ENCODE measurements around the gene ANKRD44.
"Not testable (repeated sequence)": the region's sequence is repeated elsewhere in the genome, so short reads cannot be mapped to it uniquely, and the experiment has no call there.

The ANKRD44 gene

DNA sequence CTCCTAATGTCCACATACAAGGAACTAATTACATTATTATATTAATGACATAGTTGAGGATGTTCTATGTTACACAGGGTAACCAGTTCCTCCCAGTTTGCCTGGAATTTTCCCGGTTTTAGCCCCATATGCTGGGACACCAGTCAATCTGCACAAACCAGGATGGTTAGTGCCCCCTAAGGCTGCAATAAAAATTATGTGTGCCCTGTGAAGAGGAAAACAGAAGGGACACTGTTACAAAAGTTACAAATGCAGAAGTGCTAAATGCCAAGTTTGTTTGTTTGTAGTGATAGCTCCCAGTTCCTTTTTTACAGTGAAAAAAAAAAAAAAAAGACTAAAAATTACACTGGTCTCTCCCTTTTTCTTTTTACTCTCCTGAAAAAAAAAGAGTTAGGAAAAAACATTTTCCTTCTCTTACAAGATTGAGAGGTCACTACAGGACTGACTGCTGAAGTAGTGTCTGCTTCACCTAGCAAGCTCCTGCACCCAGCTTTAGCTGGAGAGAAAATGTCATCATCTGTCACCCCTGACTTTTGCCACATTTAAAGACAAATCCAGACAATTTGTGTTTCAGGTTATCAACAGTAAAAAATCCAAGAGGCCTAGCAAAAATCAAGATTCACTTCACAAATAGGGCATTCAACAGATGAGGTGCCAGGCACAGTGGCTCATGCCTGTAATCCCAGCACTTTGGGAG is 3.2 kb downstream of the ANKRD44 start:
- peaks cover 64% of the 10 kb centered on the region for H3K4me1 Mint-ChIP-seq
- peaks cover 71% of the 10 kb centered on the region for H3K36me3 Mint-ChIP-seq
- DNase-seq (ENCODE audit: low spot score in 2 of 2) (no peak), ATAC-seq (no peak)
- no peaks in the 10 kb centered on the region for H3K9me3 Mint-ChIP-seq
- peak overlapping the region; percentile 86 for H3K4me3 Mint-ChIP-seq
- peak overlapping the region; percentile 94 for H3K27ac Mint-ChIP-seq

DNA sequence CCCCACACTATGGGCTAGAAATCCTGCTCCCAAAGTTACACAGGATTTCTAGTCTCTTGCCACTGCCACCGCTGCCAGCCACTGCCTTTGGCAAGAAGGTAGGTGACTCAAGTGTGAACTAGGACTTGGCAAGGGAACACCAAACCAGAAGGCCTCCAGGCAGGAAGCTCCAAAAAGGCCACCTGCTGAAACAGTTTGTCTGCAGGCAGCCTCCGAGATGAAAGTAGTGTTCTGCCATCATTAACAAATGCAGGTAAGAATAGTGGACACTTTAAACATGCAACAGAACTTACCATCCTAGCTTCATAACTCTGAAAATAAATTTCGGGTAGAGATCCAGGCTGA is 3.9 kb downstream of the ANKRD44 start:
- peak overlapping the region; percentile 94 for H3K27ac Mint-ChIP-seq
- H3K4me3 Mint-ChIP-seq: peak overlapping the region; percentile 86
- peaks cover 78% of the 10 kb centered on the region for H3K36me3 Mint-ChIP-seq
- ATAC-seq (no peak), DNase-seq (ENCODE audit: low spot score in 2 of 2) (no peak)
- H3K9me3 Mint-ChIP-seq: no peaks in the 10 kb centered on the region
- peaks cover 64% of the 10 kb centered on the region for H3K4me1 Mint-ChIP-seq

DNA sequence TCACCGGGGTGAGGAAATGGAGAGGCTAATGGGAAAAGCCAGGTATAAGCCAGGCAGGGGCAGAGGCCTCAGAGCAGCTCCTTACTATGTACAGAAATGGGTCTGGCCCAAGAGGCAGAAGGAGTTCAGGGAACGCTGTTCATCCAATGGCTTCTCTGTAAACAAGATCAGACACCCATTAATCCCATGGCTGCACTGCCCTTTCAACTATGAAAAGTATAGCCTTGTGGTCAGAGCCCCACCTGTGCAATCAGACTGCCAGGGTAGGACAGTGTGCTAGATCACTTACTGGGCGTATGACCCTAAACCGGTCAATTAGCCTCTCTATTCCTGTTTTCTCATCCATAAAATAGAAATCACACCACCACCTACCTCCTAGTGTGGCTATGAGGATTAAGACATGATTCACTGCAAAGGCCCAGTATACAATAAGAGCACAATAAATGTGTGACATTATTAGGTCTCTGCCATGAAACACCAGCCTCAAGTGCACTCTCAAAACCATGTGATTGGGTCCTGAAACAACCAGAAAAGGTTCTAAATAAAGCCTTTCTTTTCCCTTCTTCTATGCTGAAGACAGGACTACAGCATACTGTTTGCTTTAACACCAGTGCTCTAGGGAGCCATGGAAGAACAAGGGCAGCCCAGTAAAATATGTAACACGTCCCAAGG is 4.4 kb downstream of the ANKRD44 start:
- no peak for DNase-seq (ENCODE audit: low spot score in 2 of 2)
- Mint-ChIP-seq H3K4me1 (peaks cover 64% of the 10 kb centered on the region), H3K36me3 (peaks cover 82% of the 10 kb centered on the region), H3K4me3 (peak overlapping the region; percentile 86), H3K27ac (peak overlapping the region; percentile 94), H3K9me3 (no peaks in the 10 kb centered on the region)
- ATAC-seq: no peak

DNA sequence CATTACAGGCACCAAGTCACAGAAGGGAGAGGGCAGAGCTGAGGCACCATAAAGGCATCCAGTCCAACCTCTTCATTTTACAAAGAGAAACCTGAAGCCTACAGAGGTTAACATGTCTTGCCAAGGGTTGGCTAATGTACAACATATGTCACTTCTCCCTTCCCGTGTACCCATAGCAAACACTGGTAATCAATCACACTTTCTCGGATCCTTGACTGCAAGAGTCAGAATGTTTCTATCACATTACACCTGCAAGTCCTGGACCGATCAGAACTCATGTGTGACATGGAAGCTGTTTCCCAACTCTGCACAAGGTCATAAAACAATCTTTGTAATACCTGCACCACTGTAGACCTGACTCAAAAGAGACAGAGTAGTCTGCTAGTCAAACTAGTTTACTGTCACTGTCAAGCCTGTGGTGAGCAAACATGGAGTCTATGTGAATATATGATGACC is 6.0 kb downstream of the ANKRD44 start:
- peaks cover 76% of the 10 kb centered on the region for H3K4me1 Mint-ChIP-seq
- peak overlapping the region; percentile 94 for H3K27ac Mint-ChIP-seq
- peaks cover 83% of the 10 kb centered on the region for H3K36me3 Mint-ChIP-seq
- DNase-seq (ENCODE audit: low spot score in 2 of 2) (no peak), ATAC-seq (peak; percentile 77)
- no peaks in the 10 kb centered on the region for H3K9me3 Mint-ChIP-seq
- peak overlapping the region; percentile 86 for H3K4me3 Mint-ChIP-seq

DNA sequence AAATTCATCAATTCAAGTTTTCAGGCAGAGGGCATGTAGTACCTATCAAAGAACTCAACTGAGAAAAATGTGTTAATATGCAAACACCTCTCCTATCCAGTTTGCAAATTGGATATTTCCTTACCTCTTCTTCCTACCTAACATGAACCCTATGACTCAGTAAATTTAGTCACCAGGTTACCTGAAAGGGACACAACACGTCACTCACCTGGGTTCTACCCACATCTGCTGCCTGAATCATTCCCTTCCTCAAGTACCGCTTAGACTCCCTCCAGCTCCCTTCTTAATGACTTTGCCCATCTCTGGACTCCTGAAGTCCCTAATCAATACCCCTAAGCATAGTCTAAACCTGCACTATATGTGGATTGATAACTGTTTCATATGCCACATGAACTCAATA is 10.4 kb downstream of the ANKRD44 start:
- peaks cover 2% of the 10 kb centered on the region for H3K9me3 Mint-ChIP-seq
- peaks cover 86% of the 10 kb centered on the region for H3K36me3 Mint-ChIP-seq
- H3K27ac Mint-ChIP-seq: peak overlapping the region; percentile 94
- peaks cover 82% of the 10 kb centered on the region for H3K4me1 Mint-ChIP-seq
- ATAC-seq (no peak), DNase-seq (ENCODE audit: low spot score in 2 of 2) (no peak)
- peak overlapping the region; percentile 3 for H3K4me3 Mint-ChIP-seq

DNA sequence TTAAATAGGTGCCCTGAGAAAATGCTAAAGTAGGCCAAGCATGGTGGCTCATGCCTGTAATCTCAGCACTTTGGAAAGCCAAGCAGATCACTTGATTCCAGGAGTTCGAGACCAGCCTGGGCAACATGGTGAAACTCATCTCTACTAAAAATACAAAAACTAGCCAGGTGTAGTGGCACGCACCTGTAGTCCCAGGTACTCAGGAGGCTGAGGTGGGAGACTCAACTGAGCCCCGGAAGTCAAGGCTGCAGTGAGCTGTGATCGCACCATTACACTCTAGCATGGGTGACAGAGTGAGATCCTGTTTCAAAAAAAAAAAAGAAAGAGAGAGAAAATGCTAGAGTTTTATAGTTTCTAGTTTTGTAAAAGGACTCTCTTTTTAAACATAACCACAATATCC is 12.0 kb downstream of the ANKRD44 start:
- peaks cover 2% of the 10 kb centered on the region for H3K9me3 Mint-ChIP-seq
- ATAC-seq (no peak), DNase-seq (ENCODE audit: low spot score in 2 of 2) (peak in 1 of 2 donors; percentile 66)
- H3K27ac Mint-ChIP-seq: peak overlapping the region; percentile 94
- H3K4me3 Mint-ChIP-seq: peak overlapping the region; percentile 82
- H3K36me3 Mint-ChIP-seq: peaks cover 91% of the 10 kb centered on the region
- H3K4me1 Mint-ChIP-seq: peaks cover 88% of the 10 kb centered on the region

DNA sequence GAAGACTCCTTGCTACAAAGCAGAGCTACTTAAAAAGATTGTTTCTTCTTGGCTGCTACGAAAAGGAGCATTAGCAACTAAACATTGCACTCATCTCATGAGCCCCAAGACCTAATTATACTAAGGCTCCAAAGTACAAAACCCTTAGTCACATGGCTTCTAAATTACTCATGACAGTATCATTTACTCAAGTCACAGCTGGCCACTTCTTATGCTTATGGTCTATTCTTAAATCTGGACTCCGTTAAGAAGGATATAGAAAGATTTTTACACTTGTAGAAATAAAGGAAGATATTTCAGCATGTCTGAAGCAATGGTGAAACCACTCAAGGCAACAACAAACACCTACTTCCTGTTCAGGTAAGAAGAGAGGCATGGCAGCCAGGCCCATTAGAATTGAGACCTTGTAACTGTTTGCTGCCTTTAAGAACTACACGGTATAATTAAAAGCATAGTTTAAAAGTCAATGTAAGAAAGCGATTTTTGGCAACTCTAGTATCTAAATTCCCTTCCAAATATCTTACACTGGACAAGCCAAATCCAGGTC is 12.7 kb downstream of the ANKRD44 start:
- H3K9me3 Mint-ChIP-seq: peaks cover 2% of the 10 kb centered on the region
- H3K4me1 Mint-ChIP-seq: peaks cover 91% of the 10 kb centered on the region
- DNase-seq (ENCODE audit: low spot score in 2 of 2): no peak
- peaks cover 92% of the 10 kb centered on the region for H3K36me3 Mint-ChIP-seq
- H3K4me3 Mint-ChIP-seq: peak overlapping the region; percentile 82
- peak; percentile 87 for ATAC-seq
- H3K27ac Mint-ChIP-seq: peak overlapping the region; percentile 94

DNA sequence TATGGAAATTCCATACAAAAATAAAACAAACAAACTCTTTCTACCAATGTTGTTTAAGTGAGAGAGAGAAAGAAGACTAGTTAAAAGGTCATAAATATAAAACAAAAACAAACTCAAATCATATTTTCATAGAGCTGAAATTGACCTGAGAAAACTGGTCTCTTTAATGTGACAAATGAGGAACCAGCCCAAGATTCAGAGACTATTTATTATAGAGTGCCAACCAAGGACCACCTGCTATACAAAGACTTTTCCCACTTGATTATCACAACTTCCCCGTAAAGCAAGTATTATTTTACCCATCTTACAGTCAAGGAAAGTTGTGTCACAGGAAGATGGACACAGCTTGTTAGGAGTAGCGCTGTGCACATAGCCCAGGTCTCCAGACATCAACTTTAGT is 13.3 kb downstream of the ANKRD44 start:
- H3K4me1 Mint-ChIP-seq: peaks cover 91% of the 10 kb centered on the region
- peaks cover 2% of the 10 kb centered on the region for H3K9me3 Mint-ChIP-seq
- peaks cover 92% of the 10 kb centered on the region for H3K36me3 Mint-ChIP-seq
- DNase-seq (ENCODE audit: low spot score in 2 of 2) (no peak), ATAC-seq (no peak)
- peak overlapping the region; percentile 82 for H3K4me3 Mint-ChIP-seq
- H3K27ac Mint-ChIP-seq: peak overlapping the region; percentile 94

DNA sequence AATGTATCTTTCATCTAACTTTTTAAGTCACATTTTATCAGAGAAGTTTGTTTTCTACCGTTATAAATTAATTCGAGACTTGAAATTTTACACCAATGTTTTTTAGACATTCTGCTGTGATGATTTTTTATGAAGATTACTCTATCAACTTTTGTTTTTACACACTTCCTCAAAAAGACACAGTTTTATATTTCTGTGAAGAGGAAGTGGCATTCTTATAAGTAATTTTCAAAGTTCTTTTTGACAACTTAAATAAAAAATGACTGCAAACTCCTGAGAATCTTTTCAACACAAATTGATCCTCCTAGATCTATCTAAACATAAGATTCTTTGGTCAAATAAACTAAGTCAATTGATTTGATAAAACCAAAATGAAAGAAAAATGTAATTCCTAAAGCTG is 13.7 kb downstream of the ANKRD44 start:
- peaks cover 92% of the 10 kb centered on the region for H3K36me3 Mint-ChIP-seq
- ATAC-seq: no peak

DNA sequence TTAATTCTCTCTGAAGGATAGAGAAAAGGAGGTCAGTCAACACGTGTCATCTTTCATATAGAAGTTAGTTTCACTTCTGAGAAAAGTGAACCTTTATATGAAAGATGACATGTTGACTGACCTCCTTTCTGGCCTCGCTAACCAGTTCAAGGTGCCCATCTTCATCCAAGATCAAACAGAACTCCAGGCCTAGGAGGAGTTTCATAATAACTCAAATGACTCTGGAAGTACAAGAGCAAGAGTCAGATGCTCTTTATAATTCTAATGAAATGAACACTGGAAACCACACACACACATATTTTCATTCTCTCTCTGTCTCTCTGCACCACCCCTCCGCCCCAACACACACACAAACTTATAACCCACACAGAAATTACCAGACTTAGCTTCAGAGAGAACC is 16.3 kb downstream of the ANKRD44 start:
- peaks cover 87% of the 10 kb centered on the region for H3K36me3 Mint-ChIP-seq
- ATAC-seq (peak; percentile 67), DNase-seq (ENCODE audit: low spot score in 2 of 2) (no peak)
- peak overlapping the region; percentile 82 for H3K4me3 Mint-ChIP-seq
- H3K27ac Mint-ChIP-seq: peak overlapping the region; percentile 94
- H3K9me3 Mint-ChIP-seq: peaks cover under 1% of the 10 kb centered on the region
- H3K4me1 Mint-ChIP-seq: peaks cover 89% of the 10 kb centered on the region

More for the DNA sequence above, 13.7 kb downstream of the ANKRD44 start:
- peak overlapping the region; percentile 94 for H3K27ac Mint-ChIP-seq
- peak overlapping the region; percentile 82 for H3K4me3 Mint-ChIP-seq
- no peak for DNase-seq (ENCODE audit: low spot score in 2 of 2)
- peaks cover 91% of the 10 kb centered on the region for H3K4me1 Mint-ChIP-seq
- peaks cover 2% of the 10 kb centered on the region for H3K9me3 Mint-ChIP-seq

DNA sequence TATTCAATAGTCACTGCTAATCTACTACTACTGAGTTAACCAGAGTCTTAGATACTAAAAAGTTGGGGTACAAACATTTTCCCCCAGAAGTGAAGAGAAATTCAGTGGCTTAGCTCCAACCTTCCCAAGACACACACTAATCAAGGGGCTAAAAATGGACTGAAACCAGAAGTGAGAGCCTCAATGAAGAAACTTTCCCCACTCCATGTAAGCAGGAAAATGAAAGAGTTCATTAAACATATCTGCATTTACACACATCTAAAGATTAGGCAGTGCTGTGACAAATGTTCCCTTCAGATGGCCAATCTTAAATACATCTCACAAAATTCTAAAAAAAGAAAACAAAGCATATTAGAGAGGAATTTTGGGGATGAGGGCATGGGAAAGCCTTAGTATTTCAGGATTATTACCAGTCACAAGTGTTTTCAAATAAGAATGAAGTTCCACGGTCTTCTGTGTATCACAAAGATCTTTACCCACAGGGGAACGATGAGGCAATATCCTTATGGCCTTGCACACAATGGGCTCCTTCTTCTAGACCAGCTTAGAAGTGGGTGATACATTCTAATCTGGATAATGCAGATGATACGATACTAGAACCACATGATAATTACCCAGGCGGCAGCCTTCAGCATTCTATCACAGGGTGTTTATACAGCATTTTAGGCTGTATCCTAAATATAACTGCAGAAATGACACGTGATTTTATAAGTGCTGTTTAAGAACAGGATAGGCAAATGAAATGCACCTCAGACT is 17.1 kb downstream of the ANKRD44 start:
- Mint-ChIP-seq H3K27ac (peak overlapping the region; percentile 94), H3K4me1 (peaks cover 87% of the 10 kb centered on the region), H3K36me3 (peaks cover 80% of the 10 kb centered on the region), H3K9me3 (no peaks in the 10 kb centered on the region), H3K4me3 (peak overlapping the region; percentile 82)
- DNase-seq (ENCODE audit: low spot score in 2 of 2) (no peak), ATAC-seq (peak; percentile 79)

DNA sequence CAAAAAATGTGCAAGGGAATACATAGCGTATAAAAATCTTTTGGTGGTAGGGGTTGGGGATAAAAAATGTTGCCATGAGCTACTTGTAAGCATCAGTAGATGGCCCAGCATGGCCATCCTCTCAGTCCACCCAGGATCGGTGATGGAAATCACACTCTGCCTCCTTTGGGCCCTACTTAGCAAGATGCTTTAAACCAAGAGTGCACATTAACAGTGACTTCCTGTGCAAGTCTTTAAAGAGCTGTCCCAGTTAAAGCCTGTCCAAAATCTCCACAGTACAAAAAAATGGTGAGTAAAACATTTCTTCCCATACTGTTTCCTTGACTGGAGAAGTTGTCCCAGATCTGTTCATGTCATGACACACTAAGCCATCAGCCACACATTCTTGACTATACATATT is 18.0 kb downstream of the ANKRD44 start:
- peak overlapping the region; percentile 82 for H3K4me3 Mint-ChIP-seq
- peak overlapping the region; percentile 94 for H3K27ac Mint-ChIP-seq
- H3K9me3 Mint-ChIP-seq: no peaks in the 10 kb centered on the region
- peak; percentile 40 for ATAC-seq
- peaks cover 72% of the 10 kb centered on the region for H3K36me3 Mint-ChIP-seq
- DNase-seq (ENCODE audit: low spot score in 2 of 2): no peak
- H3K4me1 Mint-ChIP-seq: peaks cover 87% of the 10 kb centered on the region

DNA sequence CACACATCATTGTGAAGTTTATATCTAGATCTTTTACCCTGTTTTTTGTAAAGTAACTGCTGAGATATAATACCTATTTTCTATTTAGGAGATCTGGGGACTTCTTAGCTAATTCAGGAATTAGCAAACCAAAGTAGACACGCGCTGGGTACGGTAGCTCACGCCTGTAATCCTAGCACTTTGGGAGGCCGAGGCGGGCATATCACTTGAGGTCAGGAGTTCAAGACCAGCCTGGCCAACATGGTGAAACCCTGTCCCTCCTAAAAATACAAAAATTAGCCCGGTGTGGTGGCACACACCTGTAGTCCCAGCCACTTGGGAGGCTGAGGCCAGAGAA is 23.0 kb downstream of the ANKRD44 start:
- peaks cover 85% of the 10 kb centered on the region for H3K4me1 Mint-ChIP-seq
- peaks cover 67% of the 10 kb centered on the region for H3K36me3 Mint-ChIP-seq
- not testable (repeated sequence) for H3K9me3 Mint-ChIP-seq; DNase-seq (ENCODE audit: low spot score in 2 of 2)
- H3K27ac Mint-ChIP-seq: peak overlapping the region; percentile 94
- H3K4me3 Mint-ChIP-seq: peak overlapping the region; percentile 66
- peak; percentile 43 for ATAC-seq

DNA sequence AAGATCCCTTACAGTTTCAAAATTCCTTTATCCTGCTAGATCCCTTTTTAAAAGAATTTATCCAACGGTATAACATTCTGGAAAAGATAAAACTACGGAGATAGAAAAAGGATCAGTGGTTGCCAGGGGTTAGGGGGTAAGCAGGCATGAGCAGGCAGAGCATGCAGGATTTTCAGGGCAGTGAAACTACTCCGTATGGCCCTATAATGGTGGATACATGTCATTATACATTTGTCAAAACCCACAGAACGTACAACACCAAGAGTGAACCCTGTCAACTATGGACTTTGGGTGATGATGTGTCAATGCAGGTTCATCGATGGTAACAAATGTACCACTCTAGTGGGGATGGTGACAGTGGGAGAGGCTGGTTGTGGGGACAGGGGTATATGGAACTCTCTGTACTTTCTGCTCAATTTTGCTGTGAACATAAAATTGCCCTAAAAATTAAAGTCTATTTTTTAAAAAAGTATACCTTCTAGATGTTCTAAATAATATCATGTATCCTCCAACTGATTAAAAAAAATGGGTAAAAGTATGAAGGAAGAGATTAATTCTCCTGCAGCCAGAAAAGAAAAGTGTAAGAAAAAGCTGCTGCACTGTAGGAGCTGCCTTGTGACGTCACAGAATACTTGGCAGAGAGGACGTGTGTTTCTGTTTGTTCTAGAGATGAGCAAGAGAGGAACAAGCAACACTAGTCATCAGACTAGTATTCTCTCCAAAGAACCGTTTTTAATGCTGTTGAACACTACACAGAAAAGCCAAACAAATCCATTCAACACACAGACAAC is 23.6 kb downstream of the ANKRD44 start:
- H3K4me3 Mint-ChIP-seq: peak overlapping the region; percentile 66
- peak; percentile 99 for ATAC-seq
- no peaks in the 10 kb centered on the region for H3K9me3 Mint-ChIP-seq
- peaks cover 85% of the 10 kb centered on the region for H3K4me1 Mint-ChIP-seq
- peak overlapping the region; percentile 94 for H3K27ac Mint-ChIP-seq
- peaks cover 61% of the 10 kb centered on the region for H3K36me3 Mint-ChIP-seq
- no peak for DNase-seq (ENCODE audit: low spot score in 2 of 2)

DNA sequence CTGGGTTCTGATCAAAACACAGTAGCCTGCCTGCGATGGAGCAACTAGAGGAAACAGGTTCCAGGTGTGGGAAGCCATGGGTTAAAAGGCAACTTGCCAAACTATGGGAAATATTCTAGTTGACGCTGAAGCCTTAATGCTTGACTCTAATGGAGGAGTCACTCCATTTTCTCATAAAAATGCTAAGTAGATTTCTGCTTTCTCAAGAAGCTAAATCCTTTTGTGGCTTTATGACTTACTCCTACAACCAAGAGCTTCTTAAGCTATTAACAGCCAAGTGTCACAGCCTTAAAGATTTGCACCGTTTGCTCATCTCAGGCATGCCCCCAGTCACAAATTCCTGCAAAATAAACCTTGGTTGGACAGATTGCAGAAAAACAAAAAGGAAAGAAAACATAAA is 25.2 kb downstream of the ANKRD44 start:
- ATAC-seq: no peak
- Mint-ChIP-seq H3K4me1 (peaks cover 90% of the 10 kb centered on the region), H3K27ac (peak overlapping the region; percentile 94), H3K9me3 (no peaks in the 10 kb centered on the region), H3K36me3 (peaks cover 61% of the 10 kb centered on the region), H3K4me3 (peak overlapping the region; percentile 66)
- no peak for DNase-seq (ENCODE audit: low spot score in 2 of 2)

All from stimulated activated effector memory CD8-positive, alpha-beta T cell treated with anti-CD3 and anti-CD28 coated beads, Interleukin-12 subunit alpha, Interleukin-12 subunit beta, amount 100 ng/mL, for 72 hours (primary cell).